HCT116 (cell line): ENCODE measurements around the gene ELF5. TPM values are rescaled to one million over a fixed set of nuclear protein-coding genes. Genes with fewer than 3 reads are reported as not detected.

Source experiments
- ATAC-seq: fragments of 200-7000 bp; cut with Tn5 transposase; 2 replicates; pipeline ENCODE4 v1.9.1; 2020; ENCODE audit warnings: mild to moderate bottlenecking, moderate library complexity
- BruUV-seq: library from RNA; stranded (reverse); fragments of 400-500 nt; replicated peaks from 2 replicates; lab custom pipeline; 2021; lab: Mats Ljungman, UMichigan
- CTCF ChIA-PET: fragments of 300-600 bp; sonication (Branson Sonifier 250); formaldehyde crosslinking; loops from one replicate; lab custom pipeline; 2021; ENCODE audit warnings: antibody characterized with exemption; lab: Charles Lee
- POLR2A ChIA-PET: fragments of 300-600, 350-600 bp; sonication (Branson Sonifier 250); formaldehyde crosslinking; loops from one replicate; lab custom pipeline; 2021; ENCODE audit warnings: antibody characterized with exemption; lab: Charles Lee
- RAD21 ChIA-PET, 2 experiments: fragments of 300-600 bp; sonication (Branson Sonifier 250); formaldehyde crosslinking; loops; one replicate each; lab custom pipeline; 2023; ENCODE audit warnings: low total read pairs in 2 of 2; ENCODE audit not compliant: uncharacterized antibody in 2 of 2, unreplicated experiment in 2 of 2, low non-redundant PET in 1 of 2; lab: Charles Lee
- DNase-seq: peaks from one replicate; pipeline ENCODE4 v3.0.0-alpha.2; 2010; ENCODE audit warnings: low read depth, low spot score
- H2AFZ ChIP-seq: fragments of 200-600 bp; shearing (Covaris generic), sonication (generic); 2 replicates; pipeline ENCODE4 v1.6.1; 2017; ENCODE audit warnings: low read depth, mixed run types, mixed read lengths, antibody characterized with exemption, low read length; ENCODE audit not compliant: poor library complexity, severe bottlenecking
- H3K27ac ChIP-seq: 2 replicates; pipeline ENCODE4 v1.5.1; 2012; ENCODE audit warnings: low read depth, low read length
- H3K27me3 ChIP-seq: fragments of 200-600 bp; sonication (generic); 2 replicates; pipeline ENCODE4 v1.6.1; 2016; ENCODE audit warnings: mixed run types, low read length, mixed read lengths; ENCODE audit not compliant: insufficient read depth
- H3K36me3 ChIP-seq, 2 experiments: fragments of 200-500 bp in 1 of 2; fragments of 200-600 bp in 1 of 2; sonication (Bioruptor generic) in 1 of 2; sonication (generic) in 1 of 2; 2 replicates each; pipeline versions ENCODE4 v1.5.1 to v1.6.1; 2014 to 2016; ENCODE audit warnings: low read length in 2 of 2, inconsistent platforms in 1 of 2, mixed read lengths in 1 of 2, mixed run types in 1 of 2; ENCODE audit not compliant: insufficient read depth in 2 of 2, control insufficient read depth in 1 of 2
- H3K4me1 ChIP-seq, 2 experiments: fragments of 200-600 bp in 1 of 2; sonication (generic) in 1 of 2; 2 replicates each; pipeline versions ENCODE4 v1.5.1 to v1.6.1; 2012 to 2017; ENCODE audit warnings: low read length in 2 of 2, inconsistent platforms in 1 of 2, mild to moderate bottlenecking in 1 of 2, mixed read lengths in 1 of 2, mixed run types in 1 of 2, moderate library complexity in 1 of 2; ENCODE audit not compliant: insufficient read depth in 2 of 2, control insufficient read depth in 1 of 2
- H3K4me2 ChIP-seq: fragments of 200-600 bp; sonication (generic); 2 replicates; pipeline ENCODE4 v1.6.1; 2017; ENCODE audit warnings: mixed run types, low read length, mixed read lengths
- H3K4me3 ChIP-seq, 2 experiments: fragments of 200-600 bp in 1 of 2; sonication (generic) in 1 of 2; replicated peaks in 1 of 2; 2 replicates each; pipeline ENCODE4 v1.5.1; 2011 to 2016; ENCODE audit warnings: low read length in 2 of 2, control low read depth in 1 of 2, low read depth in 1 of 2, mild to moderate bottlenecking in 1 of 2, mixed read lengths in 1 of 2, mixed run types in 1 of 2
- H3K79me2 ChIP-seq: fragments of 200-600 bp; sonication (generic); 2 replicates; pipeline ENCODE4 v1.6.1; 2017; ENCODE audit warnings: mild to moderate bottlenecking, mixed run types, low read length, moderate library complexity, mixed read lengths; ENCODE audit not compliant: insufficient read depth
- H3K9ac ChIP-seq: fragments of 200-600 bp; sonication (generic); 2 replicates; pipeline ENCODE4 v1.6.1; 2016; ENCODE audit warnings: low read length, mixed read lengths
- H3K9me2 ChIP-seq: fragments of 200-600 bp; sonication (generic), shearing (Covaris generic); 2 replicates; pipeline ENCODE4 v1.6.1; 2017; ENCODE audit warnings: mixed run types, mild to moderate bottlenecking, moderate library complexity; ENCODE audit not compliant: insufficient read depth
- H3K9me3 ChIP-seq, 2 experiments: fragments of 200-500 bp in 1 of 2; fragments of 200-600 bp in 1 of 2; sonication (Bioruptor generic) in 1 of 2; sonication (generic) in 1 of 2; 2 replicates each; pipeline ENCODE4 v1.6.1; 2014 to 2017; ENCODE audit warnings: low read length in 2 of 2, mixed read lengths in 2 of 2, inconsistent platforms in 1 of 2, low read depth in 1 of 2, mild to moderate bottlenecking in 1 of 2, mixed run types in 1 of 2, moderate library complexity in 1 of 2; ENCODE audit not compliant: control insufficient read depth in 1 of 2, insufficient read depth in 1 of 2
- H4K20me1 ChIP-seq: fragments of 200-600 bp; sonication (generic), shearing (Covaris generic); 2 replicates; pipeline ENCODE4 v1.6.1; 2017; ENCODE audit warnings: mixed run types, mild to moderate bottlenecking, moderate library complexity; ENCODE audit not compliant: insufficient read depth
- FOSL1 ChIP-seq: IDR thresholded peaks from 2 replicates; pipeline ENCODE4 v1.6.1; 2012; ENCODE audit warnings: low read depth
- SP1 ChIP-seq: IDR thresholded peaks from 2 replicates; pipeline ENCODE4 v1.6.1; 2012; ENCODE audit warnings: low read depth
- SRF ChIP-seq: IDR thresholded peaks from 2 replicates; pipeline ENCODE4 v1.6.1; 2012; ENCODE audit warnings: low read depth
- ZFX ChIP-seq: fragments of 450-650 bp; IDR thresholded peaks from 2 replicates; pipeline ENCODE4 v1.6.1; 2017
- intact Hi-C: fragments of 100-400 bp; cut with micrococcal nuclease; formaldehyde crosslinking; loops from 2 replicates; pipeline ENCODE4 v1.10.0; 2022
- total RNA-seq: library from RNA; stranded (reverse); gene quantifications from one replicate; pipeline ENCODE4 v1.2.1, GENCODE V29; 2021; ENCODE audit not compliant: unreplicated experiment
- TF ChIP-seq, protein P1 (sequence below): IDR thresholded peaks from 2 replicates; pipeline ENCODE4 v1.6.1; 2012

Gene ELF5
- total RNA-seq, 1 experiment from 2014 or later: 0.32 TPM

DNA sequence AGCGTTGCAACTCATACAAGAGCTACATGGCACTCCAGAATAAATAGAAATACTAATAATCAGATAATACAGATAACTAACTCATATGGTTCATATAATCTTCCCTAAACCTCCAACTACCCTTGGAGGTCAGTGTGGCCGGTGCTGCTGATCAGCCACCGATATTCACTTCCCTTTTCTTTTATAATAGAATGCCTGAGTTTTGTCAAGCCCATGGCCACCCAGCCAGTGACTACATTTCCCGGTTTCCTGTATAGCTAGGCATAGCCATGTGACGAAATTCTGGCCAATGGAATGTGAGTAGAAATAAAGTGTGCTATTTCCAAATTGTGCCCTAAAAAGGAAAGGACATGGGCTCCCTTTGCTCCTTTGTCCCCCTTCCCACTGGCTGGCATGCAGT is 80.8 kb downstream of the ELF5 start:
- Histone ChIP-seq H4K20me1 (no peaks in the 10 kb centered on the region), H3K9ac (no peak overlapping the region), H3K4me3 (no peak overlapping the region), H3K4me2 (no peak overlapping the region), H3K36me3 (no peaks in the 10 kb centered on the region), H3K9me2 (no peaks in the 10 kb centered on the region), H3K79me2 (no peaks in the 10 kb centered on the region), H3K9me3 (no peaks in the 10 kb centered on the region), H3K4me1 (peaks cover 0 to under 1% of the 10 kb centered on the region in 2 experiments; a peak in 1 of 4 replicates), H3K27me3 (no peaks in the 10 kb centered on the region), H3K27ac (no peak overlapping the region), H2AFZ (no peak overlapping the region)
- ATAC-seq (no peak), DNase-seq (no peak)
- ChIA-PET POLR2A (interaction anchor here (1.1 kb wide), 1 partner anchor 11 kb away, joined by 3 read pairs; no protein-coding TSS in a partner anchor), RAD21 (no interaction called here), CTCF (no interaction called here)
- intact Hi-C loops: no loop called here
- BruUV-seq: no TSS peak
- TF ChIP-seq SP1: no peak
- no peak for TF ChIP-seq ZFX
- TF ChIP-seq, protein P1, sequence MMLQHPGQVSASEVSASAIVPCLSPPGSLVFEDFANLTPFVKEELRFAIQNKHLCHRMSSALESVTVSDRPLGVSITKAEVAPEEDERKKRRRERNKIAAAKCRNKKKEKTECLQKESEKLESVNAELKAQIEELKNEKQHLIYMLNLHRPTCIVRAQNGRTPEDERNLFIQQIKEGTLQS: no peak
- TF ChIP-seq SRF: no peak

DNA sequence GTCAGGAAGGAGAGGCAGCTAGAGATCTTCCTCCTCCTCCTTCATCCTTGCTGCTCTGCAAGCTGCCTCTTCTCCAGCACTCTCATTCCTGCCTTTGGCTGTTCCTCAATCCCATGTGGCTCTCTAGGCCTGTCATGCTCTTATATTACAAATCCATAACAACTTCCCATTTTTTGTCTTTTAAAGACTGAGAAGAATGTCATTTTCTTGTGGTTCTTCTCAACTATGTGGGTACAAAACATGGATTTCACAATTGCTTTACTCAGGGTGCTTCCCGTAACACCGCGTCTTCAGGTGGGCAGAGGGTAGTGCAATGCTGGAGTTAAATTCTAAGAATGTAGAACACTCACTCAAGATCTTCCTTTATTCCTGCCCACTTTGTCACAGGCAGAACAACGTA is 81.6 kb downstream of the ELF5 start:
- no peaks in the 10 kb centered on the region for H3K9me3 ChIP-seq
- no peak for ATAC-seq
- no peaks in the 10 kb centered on the region for H3K27me3 ChIP-seq
- no peaks in the 10 kb centered on the region for H3K36me3 ChIP-seq
- TF ChIP-seq, protein P1: no peak
- no peak for TF ChIP-seq FOSL1
- TF ChIP-seq SRF: no peak
- H2AFZ ChIP-seq: no peak overlapping the region
- H3K4me3 ChIP-seq: no peak overlapping the region
- POLR2A ChIA-PET: no interaction called here
- no peak overlapping the region for H3K27ac ChIP-seq
- no peaks in the 10 kb centered on the region for H4K20me1 ChIP-seq
- no peaks in the 10 kb centered on the region for H3K79me2 ChIP-seq
- H3K4me1 ChIP-seq: peaks cover 0 to 4% of the 10 kb centered on the region in 2 experiments; a peak in 1 of 4 replicates
- no peaks in the 10 kb centered on the region for H3K9me2 ChIP-seq
- no peak overlapping the region for H3K9ac ChIP-seq
- CTCF ChIA-PET: no interaction called here
- intact Hi-C loops: no loop called here
- DNase-seq: no peak
- H3K4me2 ChIP-seq: no peak overlapping the region
- no TSS peak for BruUV-seq
- RAD21 ChIA-PET: no interaction called here

Other genes starting within 250 kb of the ELF5 start
- gene ABTB2, start 155.8 kb downstream of the ELF5 start, total RNA-seq: 6.8 TPM
- 50.9 TPM for gene CAT, start 74.9 kb downstream of the ELF5 start, total RNA-seq
- 51.5 TPM for gene EHF, start 107.3 kb upstream of the ELF5 start, total RNA-seq